ENCODE measurements around the gene CMPK2. TPM values are rescaled to one million over a fixed set of nuclear protein-coding genes. Genes with fewer than 3 reads are reported as not detected.
A peak's percentile ranks its signal among the peaks of the same experiment; 100 is the strongest.

The CMPK2 gene
- total and polyA plus RNA-seq, 2 donors from 2014 or later: 2.8 to 4.5 TPM

- Histone ChIP-seq H3K9ac (ENCODE audit: low read length in 3 of 3) (no peak overlapping the region), H3K9me3 (ENCODE audit: control insufficient read depth in 2 of 3, insufficient read depth in 1 of 3, low read length in 3 of 3) (no peaks in the 10 kb centered on the region), H3K27ac (ENCODE audit: low read depth in 2 of 2, low read length in 2 of 2) (no peak overlapping the region), H3K4me3 (ENCODE audit: low read length in 3 of 3) (no peak overlapping the region), H3K4me1 (ENCODE audit: control insufficient read depth in 2 of 3, insufficient read depth in 2 of 3, low read depth in 1 of 3, low read length in 3 of 3) (no peaks in the 10 kb centered on the region), H3K27me3 (ENCODE audit: control insufficient read depth, insufficient read depth, low read length) (no peaks in the 10 kb centered on the region), H3K36me3 (ENCODE audit: control insufficient read depth in 2 of 3, insufficient read depth in 3 of 3, low read length in 3 of 3) (no peaks in the 10 kb centered on the region)
- intact Hi-C loops (cut with DNase I): no loop called here
- TF ChIP-seq CTCF (IDR thresholded peaks at IDR 0.05; ENCODE audit: borderline replicate concordance, extremely low read depth, insufficient read depth): no peak
- FAIRE-seq: no peak
- no peak for DNase-seq
Measured at GRCh38 chr2:6872394-6872793, 6.7 kb upstream of the CMPK2 start.

DNA sequence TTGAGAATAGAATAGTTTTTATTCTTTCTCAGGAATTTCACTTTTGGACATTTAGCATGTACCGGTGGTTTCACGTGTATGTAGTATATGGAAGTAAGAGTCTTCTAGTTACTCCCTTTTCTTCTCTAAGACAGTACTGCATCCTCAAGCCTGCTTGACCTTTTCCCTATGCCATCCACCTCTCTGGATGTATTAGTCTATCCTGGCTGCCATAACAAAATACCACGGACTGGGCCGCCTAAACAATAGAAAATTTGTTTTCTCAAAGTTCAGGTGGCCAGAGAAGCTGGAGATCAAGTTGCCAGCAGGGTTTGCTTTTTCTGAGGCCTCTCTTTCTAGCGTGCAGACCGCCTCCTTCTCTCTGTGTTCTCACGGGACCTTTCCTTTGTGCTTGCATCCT lies 1.3 kb upstream of the CMPK2 start:
- no peaks in the 10 kb centered on the region for H3K27me3 ChIP-seq (ENCODE audit: control insufficient read depth, insufficient read depth, low read length)
- H3K9me3 ChIP-seq (ENCODE audit: control insufficient read depth in 2 of 3, insufficient read depth in 1 of 3, low read length in 3 of 3): no peaks in the 10 kb centered on the region
- FAIRE-seq (no peak), DNase-seq (no peak)
- TF ChIP-seq CTCF (IDR thresholded peaks at IDR 0.05; ENCODE audit: borderline replicate concordance, extremely low read depth, insufficient read depth): no peak
- no peak overlapping the region for H3K9ac ChIP-seq (ENCODE audit: low read length in 3 of 3)
- no peak overlapping the region for H3K27ac ChIP-seq (ENCODE audit: low read depth in 2 of 2, low read length in 2 of 2)
- H3K4me1 ChIP-seq (ENCODE audit: control insufficient read depth in 2 of 3, insufficient read depth in 2 of 3, low read depth in 1 of 3, low read length in 3 of 3): peaks cover 0 to 4% (median 0%) of the 10 kb centered on the region in 3 donors
- intact Hi-C loops (cut with DNase I): no loop called here
- H3K36me3 ChIP-seq (ENCODE audit: control insufficient read depth in 2 of 3, insufficient read depth in 3 of 3, low read length in 3 of 3): no peaks in the 10 kb centered on the region
- no peak overlapping the region for H3K4me3 ChIP-seq (ENCODE audit: low read length in 3 of 3)

DNA sequence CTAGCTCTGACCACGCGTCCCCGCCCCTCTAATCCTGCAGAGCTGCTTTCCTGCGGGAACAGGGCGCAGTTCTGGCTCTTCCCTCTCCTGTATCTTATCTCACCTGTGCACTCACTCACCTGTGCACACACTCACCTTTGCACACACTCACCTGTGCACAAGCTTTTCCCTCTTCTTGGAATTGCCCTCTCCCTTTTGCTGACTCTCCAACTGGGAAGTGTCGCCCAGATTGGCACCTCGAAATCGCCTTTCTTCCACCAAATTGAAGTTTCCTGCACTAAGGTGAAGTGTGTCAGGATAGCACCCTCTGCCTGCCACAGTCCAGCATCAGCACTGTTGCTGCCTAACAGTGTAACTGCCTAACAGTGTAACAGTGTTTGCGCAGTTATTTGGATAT lies 566 bp upstream of the CMPK2 start:
- DNase-seq (peak in 4 of 5 donors; percentile 62 to 76 (median 73)), FAIRE-seq (no peak)
- TF ChIP-seq CTCF (IDR thresholded peaks at IDR 0.05; ENCODE audit: borderline replicate concordance, extremely low read depth, insufficient read depth): peak; percentile 54
- no peak overlapping the region for H3K27ac ChIP-seq (ENCODE audit: low read depth in 2 of 2, low read length in 2 of 2)
- intact Hi-C loops (cut with DNase I): no loop called here
- H3K9me3 ChIP-seq (ENCODE audit: control insufficient read depth in 2 of 3, insufficient read depth in 1 of 3, low read length in 3 of 3): no peaks in the 10 kb centered on the region
- H3K36me3 ChIP-seq (ENCODE audit: control insufficient read depth in 2 of 3, insufficient read depth in 3 of 3, low read length in 3 of 3): no peaks in the 10 kb centered on the region
- no peaks in the 10 kb centered on the region for H3K27me3 ChIP-seq (ENCODE audit: control insufficient read depth, insufficient read depth, low read length)
- peak overlapping the region; percentile 43 to 70 (median 50) for H3K4me3 ChIP-seq (ENCODE audit: low read length in 3 of 3)
- H3K9ac ChIP-seq (ENCODE audit: low read length in 3 of 3): peak overlapping the region in 2 of 3 donors; percentile 45 to 55
- H3K4me1 ChIP-seq (ENCODE audit: control insufficient read depth in 2 of 3, insufficient read depth in 2 of 3, low read depth in 1 of 3, low read length in 3 of 3): peaks cover 0 to 4% (median 0%) of the 10 kb centered on the region in 3 donors

DNA sequence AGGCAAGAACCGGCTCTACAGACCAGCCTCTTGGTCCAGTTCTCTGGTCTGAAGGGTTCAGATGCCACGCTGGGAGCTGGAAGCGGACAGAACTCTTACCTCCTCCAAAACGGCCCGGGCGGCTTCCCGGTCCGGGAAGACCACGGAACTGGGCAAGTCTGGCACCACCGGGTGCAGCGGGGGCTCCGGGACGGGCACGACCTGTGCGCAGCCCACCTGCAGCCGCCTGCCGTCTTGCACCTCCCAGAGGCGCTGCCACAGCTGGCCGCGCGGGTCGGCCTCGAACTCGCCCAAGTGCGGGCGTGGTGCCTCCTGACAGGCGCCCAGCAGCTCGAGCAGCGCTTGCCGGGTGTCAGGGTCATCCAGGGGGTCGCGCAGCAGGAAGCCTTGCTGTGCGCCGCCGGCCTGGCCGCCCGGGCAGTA lies 773 bp downstream of the CMPK2 start:
- DNase-seq (peak in 1 of 5 donors; percentile 84), FAIRE-seq (no peak)
- Histone ChIP-seq H3K4me3 (ENCODE audit: low read length in 3 of 3) (peak overlapping the region in 1 of 3 donors; percentile 70), H3K9me3 (ENCODE audit: control insufficient read depth in 2 of 3, insufficient read depth in 1 of 3, low read length in 3 of 3) (no peaks in the 10 kb centered on the region), H3K9ac (ENCODE audit: low read length in 3 of 3) (no peak overlapping the region), H3K27me3 (ENCODE audit: control insufficient read depth, insufficient read depth, low read length) (no peaks in the 10 kb centered on the region), H3K27ac (ENCODE audit: low read depth in 2 of 2, low read length in 2 of 2) (no peak overlapping the region), H3K36me3 (ENCODE audit: control insufficient read depth in 2 of 3, insufficient read depth in 3 of 3, low read length in 3 of 3) (no peaks in the 10 kb centered on the region), H3K4me1 (ENCODE audit: control insufficient read depth in 2 of 3, insufficient read depth in 2 of 3, low read depth in 1 of 3, low read length in 3 of 3) (peaks cover 0 to 4% (median 0%) of the 10 kb centered on the region in 3 donors)
- TF ChIP-seq CTCF (IDR thresholded peaks at IDR 0.05; ENCODE audit: borderline replicate concordance, extremely low read depth, insufficient read depth): no peak
- intact Hi-C loops (cut with DNase I): no loop called here

Data from kidney (tissue), 14 donors.